Osteoblast (primary cell): Measurements from ENCODE around the gene P2RX6. TPM values are rescaled to one million over a fixed set of nuclear protein-coding genes. Genes with fewer than 3 reads are reported as not detected.

Experiments used
- DNase-seq: peaks from one replicate; pipeline ENCODE4 v3.0.0; 2011; ENCODE audit warnings: low spot score, mixed read lengths; ENCODE audit not compliant: insufficient read length; ENCODE audit errors: missing footprints
- H2AFZ ChIP-seq: 2 replicates; pipeline ENCODE4 v1.6.0; 2011; ENCODE audit warnings: mild to moderate bottlenecking, low read length
- H3K27ac ChIP-seq: 2 replicates; pipeline ENCODE4 v1.5.1; 2011; ENCODE audit warnings: mild to moderate bottlenecking, low read depth, low read length, moderate library complexity
- H3K27me3 ChIP-seq: 2 replicates; pipeline ENCODE4 v1.6.0; 2012; ENCODE audit warnings: mild to moderate bottlenecking, control low read depth, inconsistent platforms, low read length, moderate library complexity; ENCODE audit not compliant: insufficient read depth
- H3K36me3 ChIP-seq: 2 replicates; pipeline ENCODE4 v1.5.1; 2011; ENCODE audit warnings: mild to moderate bottlenecking, low read length, control low read depth, moderate library complexity; ENCODE audit not compliant: insufficient read depth
- H3K4me1 ChIP-seq: 2 replicates; pipeline ENCODE4 v1.5.1; 2011; ENCODE audit warnings: mild to moderate bottlenecking, low read length, control low read depth, moderate library complexity; ENCODE audit not compliant: insufficient read depth
- H3K4me2 ChIP-seq: 2 replicates; pipeline ENCODE4 v1.6.0; 2011; ENCODE audit warnings: mild to moderate bottlenecking, low read length; ENCODE audit not compliant: insufficient read depth
- H3K4me3 ChIP-seq: fragments of 200-600 bp; sonication (generic); 3 replicates; pipeline ENCODE4 v1.5.1; 2012; ENCODE audit warnings: mild to moderate bottlenecking, low read length, inconsistent platforms; ENCODE audit not compliant: insufficient read depth
- H3K79me2 ChIP-seq: 2 replicates; pipeline ENCODE4 v1.6.0; 2012; ENCODE audit warnings: mild to moderate bottlenecking, low read length, control low read depth, inconsistent platforms; ENCODE audit not compliant: insufficient read depth
- H3K9me3 ChIP-seq: 2 replicates; pipeline ENCODE4 v1.5.1; 2011; ENCODE audit warnings: low read depth, low read length, control low read depth
- H4K20me1 ChIP-seq: 2 replicates; pipeline ENCODE4 v1.6.0; 2012; ENCODE audit warnings: mild to moderate bottlenecking, low read length, control low read depth; ENCODE audit not compliant: insufficient read depth
- total RNA-seq: library from RNA; depleted of rRNA; stranded (reverse); fragments of >200 nt; gene quantifications from 2 replicates; pipeline ENCODE4 v1.2.3, GENCODE V29; 2012
- TF ChIP-seq, protein P1 (sequence below): IDR thresholded peaks from 2 replicates; pipeline ENCODE4 v1.5.1; 2011; ENCODE audit warnings: mild to moderate bottlenecking, low read depth, low read length, moderate library complexity; ENCODE audit errors: extremely low read depth

The P2RX6 gene
- total RNA-seq, 1 donor, result 5.1 TPM

DNA sequence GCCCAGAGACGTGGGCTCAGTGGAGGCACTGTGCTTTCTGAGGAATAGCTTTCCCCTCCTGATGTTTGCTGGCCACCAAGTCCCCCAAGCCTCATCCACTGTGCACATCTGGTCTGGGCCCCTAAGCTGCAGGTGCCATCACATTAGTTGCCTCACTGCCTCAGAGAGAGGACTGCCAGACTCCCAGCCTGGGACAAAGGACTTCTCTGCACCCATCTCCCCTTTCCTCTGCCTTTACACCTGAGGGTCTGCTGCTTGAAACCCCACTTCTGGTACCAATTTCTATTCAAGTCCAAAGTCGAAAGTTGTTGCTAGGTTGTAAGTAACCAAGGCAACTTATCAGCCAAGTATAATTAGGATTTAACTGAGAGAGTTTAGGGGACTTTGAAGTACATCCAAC, 36.5 kb upstream of the P2RX6 start:
- Histone ChIP-seq H4K20me1 (no peaks in the 10 kb centered on the region), H3K79me2 (peaks cover 15% of the 10 kb centered on the region), H3K27me3 (no peaks in the 10 kb centered on the region), H3K9me3 (peaks cover 7% of the 10 kb centered on the region), H3K4me2 (no peak overlapping the region), H3K36me3 (no peaks in the 10 kb centered on the region), H3K4me1 (peaks cover 26% of the 10 kb centered on the region), H3K27ac (no peak overlapping the region), H2AFZ (no peak overlapping the region), H3K4me3 (no peak overlapping the region)
- DNase-seq, result no peak
- TF ChIP-seq, protein P1, sequence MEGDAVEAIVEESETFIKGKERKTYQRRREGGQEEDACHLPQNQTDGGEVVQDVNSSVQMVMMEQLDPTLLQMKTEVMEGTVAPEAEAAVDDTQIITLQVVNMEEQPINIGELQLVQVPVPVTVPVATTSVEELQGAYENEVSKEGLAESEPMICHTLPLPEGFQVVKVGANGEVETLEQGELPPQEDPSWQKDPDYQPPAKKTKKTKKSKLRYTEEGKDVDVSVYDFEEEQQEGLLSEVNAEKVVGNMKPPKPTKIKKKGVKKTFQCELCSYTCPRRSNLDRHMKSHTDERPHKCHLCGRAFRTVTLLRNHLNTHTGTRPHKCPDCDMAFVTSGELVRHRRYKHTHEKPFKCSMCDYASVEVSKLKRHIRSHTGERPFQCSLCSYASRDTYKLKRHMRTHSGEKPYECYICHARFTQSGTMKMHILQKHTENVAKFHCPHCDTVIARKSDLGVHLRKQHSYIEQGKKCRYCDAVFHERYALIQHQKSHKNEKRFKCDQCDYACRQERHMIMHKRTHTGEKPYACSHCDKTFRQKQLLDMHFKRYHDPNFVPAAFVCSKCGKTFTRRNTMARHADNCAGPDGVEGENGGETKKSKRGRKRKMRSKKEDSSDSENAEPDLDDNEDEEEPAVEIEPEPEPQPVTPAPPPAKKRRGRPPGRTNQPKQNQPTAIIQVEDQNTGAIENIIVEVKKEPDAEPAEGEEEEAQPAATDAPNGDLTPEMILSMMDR, result no peak

DNA sequence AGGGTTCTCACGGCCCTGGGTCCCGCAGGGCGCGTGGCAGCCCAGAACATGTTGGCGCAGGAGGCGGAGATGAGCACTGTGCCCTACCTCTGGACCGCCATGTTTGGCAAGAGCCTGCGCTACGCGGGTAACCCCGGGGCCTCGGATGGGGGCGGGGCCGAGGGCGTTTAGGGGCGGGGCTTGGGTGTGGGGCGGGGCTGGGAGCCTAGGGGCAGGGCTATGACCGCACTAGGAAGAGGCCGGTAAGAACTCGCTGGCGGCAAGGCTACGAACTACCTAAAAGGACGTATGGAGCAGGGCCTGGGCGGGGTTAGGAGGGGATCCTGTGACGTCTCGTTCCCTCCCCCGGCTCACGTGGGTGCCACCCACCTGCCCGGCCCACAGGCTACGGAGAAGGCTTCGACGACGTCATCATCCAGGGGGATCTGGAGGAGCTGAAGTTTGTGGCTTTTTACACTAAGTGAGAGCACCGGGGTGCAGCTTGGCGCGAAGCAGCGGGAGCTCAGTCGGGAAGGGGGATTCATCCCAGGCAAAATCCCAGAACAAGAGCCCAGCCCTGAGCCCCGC, 35.6 kb upstream of the P2RX6 start:
- H2AFZ ChIP-seq, result peak overlapping the region; percentile 92

DNA sequence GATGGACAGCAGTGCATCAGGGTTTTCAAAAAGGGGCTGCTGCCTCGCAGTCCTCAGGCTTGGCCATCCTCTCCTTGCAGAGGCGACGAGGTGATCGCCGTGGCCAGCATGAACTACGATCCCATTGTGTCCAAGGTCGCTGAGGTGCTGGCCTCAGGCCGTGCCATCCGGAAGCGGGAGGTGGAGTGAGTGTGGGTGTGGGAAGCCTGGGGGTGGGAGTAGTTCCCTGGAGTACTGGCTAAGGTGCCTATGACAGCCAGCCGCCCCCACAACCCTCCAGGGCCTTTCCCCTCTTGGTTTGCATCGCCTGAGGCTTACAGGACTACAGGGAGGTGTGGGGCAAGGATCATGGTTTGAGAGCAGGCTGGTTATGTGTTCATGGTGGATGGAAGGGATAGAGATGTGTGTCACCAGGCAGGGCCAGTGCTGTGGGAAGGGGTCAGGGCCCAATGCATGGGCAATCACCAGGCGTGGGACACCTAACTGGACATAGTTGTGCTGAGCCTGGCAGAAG, 35.0 kb upstream of the P2RX6 start:
- TF ChIP-seq, protein P1, result no peak
- H2AFZ ChIP-seq, result peak overlapping the region; percentile 92
- peak overlapping the region; percentile 67 for H3K4me3 ChIP-seq
- H3K79me2 ChIP-seq, result peaks cover 29% of the 10 kb centered on the region
- no peaks in the 10 kb centered on the region for H4K20me1 ChIP-seq
- H3K27me3 ChIP-seq, result no peaks in the 10 kb centered on the region
- no peak for DNase-seq
- peak overlapping the region; percentile 77 for H3K4me2 ChIP-seq
- H3K27ac ChIP-seq, result no peak overlapping the region
- peaks cover 30% of the 10 kb centered on the region for H3K4me1 ChIP-seq
- peaks cover 5% of the 10 kb centered on the region for H3K36me3 ChIP-seq
- peaks cover 7% of the 10 kb centered on the region for H3K9me3 ChIP-seq

More for the DNA sequence above, 35.6 kb upstream of the P2RX6 start:
- TF ChIP-seq, protein P1, result no peak
- H3K4me1 ChIP-seq, result peaks cover 30% of the 10 kb centered on the region
- peaks cover 24% of the 10 kb centered on the region for H3K79me2 ChIP-seq
- DNase-seq, result peak; percentile 97
- no peaks in the 10 kb centered on the region for H3K27me3 ChIP-seq
- peak overlapping the region; percentile 77 for H3K4me2 ChIP-seq
- peak overlapping the region; percentile 67 for H3K4me3 ChIP-seq
- no peak overlapping the region for H3K27ac ChIP-seq
- peaks cover 2% of the 10 kb centered on the region for H3K36me3 ChIP-seq
- no peaks in the 10 kb centered on the region for H4K20me1 ChIP-seq
- peaks cover 7% of the 10 kb centered on the region for H3K9me3 ChIP-seq

GRCh38 chr22:20980523-20980922, 34.4 kb upstream of the P2RX6 start:
- peaks cover 7% of the 10 kb centered on the region for H3K9me3 ChIP-seq
- TF ChIP-seq, protein P1, result no peak
- no peak overlapping the region for H3K4me3 ChIP-seq
- H3K36me3 ChIP-seq, result peaks cover 8% of the 10 kb centered on the region
- peaks cover 32% of the 10 kb centered on the region for H3K79me2 ChIP-seq
- H4K20me1 ChIP-seq, result peaks cover 2% of the 10 kb centered on the region
- H3K4me2 ChIP-seq, result no peak overlapping the region
- no peak overlapping the region for H3K27ac ChIP-seq
- H3K27me3 ChIP-seq, result no peaks in the 10 kb centered on the region
- no peak overlapping the region for H2AFZ ChIP-seq
- DNase-seq, result no peak
- H3K4me1 ChIP-seq, result peaks cover 30% of the 10 kb centered on the region
